Lung (tissue), 12 donors: ENCODE data around the gene TAGLN. TPM values are rescaled to one million over a fixed set of nuclear protein-coding genes. Genes with fewer than 3 reads are reported as not detected.

Source experiments
- ATAC-seq: fragments of 200-7000 bp; cut with Tn5 transposase; one replicate; pipeline ENCODE4 v1.9.1; 2020; ENCODE audit warnings: moderate number of reproducible peaks; ENCODE audit not compliant: insufficient read depth, low FRiP score
- DNase-seq, 3 donors: peaks; one replicate each; pipeline ENCODE4 v3.0.0-alpha.2; 2013 to 2017
- H3K27ac ChIP-seq, 2 donors: one replicate each; pipeline ENCODE4 v1.5.1; 2013; ENCODE audit warnings: mild to moderate bottlenecking in 2 of 2, moderate library complexity in 2 of 2, control low read depth in 1 of 2, inconsistent platforms in 1 of 2, low read depth in 1 of 2, low read length in 1 of 2
- H3K27me3 ChIP-seq, 3 donors: one replicate each; pipeline ENCODE4 v1.5.1; 2013; ENCODE audit warnings: low read length in 2 of 3; ENCODE audit not compliant: control insufficient read depth in 3 of 3, insufficient read depth in 3 of 3
- H3K36me3 ChIP-seq, 4 donors: one replicate each; pipeline ENCODE4 v1.5.1; 2013; ENCODE audit warnings: low read length in 4 of 4, mild to moderate bottlenecking in 1 of 4, moderate library complexity in 1 of 4; ENCODE audit not compliant: control insufficient read depth in 4 of 4, insufficient read depth in 4 of 4
- H3K4me1 ChIP-seq, 5 donors: one replicate each; pipeline ENCODE4 v1.5.1; 2013; ENCODE audit warnings: low read length in 5 of 5, mild to moderate bottlenecking in 2 of 5, moderate library complexity in 1 of 5; ENCODE audit not compliant: control insufficient read depth in 5 of 5, insufficient read depth in 5 of 5
- H3K4me3 ChIP-seq: one replicate; pipeline ENCODE4 v1.5.1; 2013; ENCODE audit warnings: mild to moderate bottlenecking, control low read depth, moderate library complexity
- H3K9ac ChIP-seq, 2 donors: one replicate each; pipeline ENCODE4 v1.5.1; 2013; ENCODE audit warnings: low read length in 2 of 2, control low read depth in 1 of 2; ENCODE audit not compliant: insufficient read depth in 1 of 2
- H3K9me3 ChIP-seq, 4 donors: one replicate each; pipeline ENCODE4 v1.5.1; 2013; ENCODE audit warnings: low read length in 3 of 4, mild to moderate bottlenecking in 1 of 4, moderate library complexity in 1 of 4; ENCODE audit not compliant: control insufficient read depth in 4 of 4, insufficient read depth in 3 of 4
- WGBS, 2 donors: extraction: QIAGEN DNeasy Blood & Tissue Kit; methylation state at CpG; one replicate each; pipeline ENCODE4 v1.1.7; 2013; 5-methylcytosine and 5-hydroxymethylcytosine counted together
- polyA plus RNA-seq, 2 donors: library from polyadenylated mRNA; stranded (reverse); fragments of 200-250 nt; gene quantifications; one replicate each; pipeline ENCODE4 v1.2.1, GENCODE V29; 2013
- total RNA-seq, 2 donors: library from RNA; depleted of rRNA in 1 of 2; stranded (reverse); fragments of >200 nt in 1 of 2; gene quantifications; one replicate each; pipeline ENCODE4 v1.2.1, GENCODE V29; 2014 to 2021
- TF ChIP-seq, protein P1 (sequence below): IDR thresholded peaks from 2 replicates; pipeline ENCODE4 v1.5.1; 2012; ENCODE audit warnings: mild to moderate bottlenecking; ENCODE audit errors: control extremely low read depth, extremely low read depth
- donor health status: control.
- donor health status: control.
- donor health status: Bipolar disorder and iron deficiency.
- donor health status: healthy.
- donor health status: DM: yes; HTN: yes; CAD: no.

The TAGLN gene
- total and polyA plus RNA-seq, 4 donors = 172 to 683 (median 519) TPM

DNA sequence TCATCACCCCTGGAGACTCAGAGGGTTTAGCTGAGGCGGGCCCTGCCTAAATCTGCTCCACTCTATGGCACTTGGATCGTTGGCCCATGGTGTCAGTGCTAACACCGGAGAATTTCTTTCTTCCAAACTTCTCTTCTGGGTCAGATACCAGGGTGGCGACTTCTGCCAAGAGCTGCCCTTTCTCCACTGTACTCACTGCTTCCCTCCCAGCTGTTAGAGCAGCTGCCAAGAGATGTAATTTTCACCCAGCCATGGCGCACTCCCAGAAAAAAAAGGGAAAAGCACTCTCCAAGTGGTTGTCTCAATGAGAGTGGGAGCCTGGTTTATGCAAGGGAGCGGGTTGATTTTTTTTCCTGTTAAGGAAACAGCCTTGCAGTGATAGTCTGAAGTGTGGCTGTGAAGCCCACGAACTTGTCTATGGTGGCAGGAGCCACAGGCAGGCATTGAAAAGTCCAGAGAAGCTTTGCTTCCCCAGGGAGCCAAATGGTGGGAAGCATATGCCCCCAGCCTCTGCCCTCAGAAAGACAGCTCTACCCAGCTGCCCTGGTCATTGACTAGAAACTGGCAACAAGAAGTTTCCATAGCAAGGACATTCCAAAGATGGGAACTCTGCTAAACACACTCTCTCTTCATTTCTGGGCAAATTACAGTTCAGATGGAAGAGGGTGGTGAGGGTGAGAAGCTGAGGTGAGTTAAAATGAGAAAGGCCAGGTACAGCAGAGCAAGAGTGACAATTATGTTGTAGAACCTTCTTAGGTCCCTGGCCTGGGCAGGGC, 22.0 kb downstream of the TAGLN start:
- H3K9me3 ChIP-seq = no peaks in the 10 kb centered on the region
- peak overlapping the region; percentile 37 to 66 for H3K27ac ChIP-seq
- TF ChIP-seq, protein P1, sequence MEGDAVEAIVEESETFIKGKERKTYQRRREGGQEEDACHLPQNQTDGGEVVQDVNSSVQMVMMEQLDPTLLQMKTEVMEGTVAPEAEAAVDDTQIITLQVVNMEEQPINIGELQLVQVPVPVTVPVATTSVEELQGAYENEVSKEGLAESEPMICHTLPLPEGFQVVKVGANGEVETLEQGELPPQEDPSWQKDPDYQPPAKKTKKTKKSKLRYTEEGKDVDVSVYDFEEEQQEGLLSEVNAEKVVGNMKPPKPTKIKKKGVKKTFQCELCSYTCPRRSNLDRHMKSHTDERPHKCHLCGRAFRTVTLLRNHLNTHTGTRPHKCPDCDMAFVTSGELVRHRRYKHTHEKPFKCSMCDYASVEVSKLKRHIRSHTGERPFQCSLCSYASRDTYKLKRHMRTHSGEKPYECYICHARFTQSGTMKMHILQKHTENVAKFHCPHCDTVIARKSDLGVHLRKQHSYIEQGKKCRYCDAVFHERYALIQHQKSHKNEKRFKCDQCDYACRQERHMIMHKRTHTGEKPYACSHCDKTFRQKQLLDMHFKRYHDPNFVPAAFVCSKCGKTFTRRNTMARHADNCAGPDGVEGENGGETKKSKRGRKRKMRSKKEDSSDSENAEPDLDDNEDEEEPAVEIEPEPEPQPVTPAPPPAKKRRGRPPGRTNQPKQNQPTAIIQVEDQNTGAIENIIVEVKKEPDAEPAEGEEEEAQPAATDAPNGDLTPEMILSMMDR = no peak
- H3K4me1 ChIP-seq = peaks cover 0 to 20% (median 6%) of the 10 kb centered on the region in 5 donors
- peaks cover 20 to 58% (median 34%) of the 10 kb centered on the region in 4 donors for H3K36me3 ChIP-seq
- DNase-seq (peak in 2 of 3 donors; percentile 54 to 63), ATAC-seq (no peak)
- no peak overlapping the region for H3K4me3 ChIP-seq
- H3K9ac ChIP-seq = no peak overlapping the region
- 78 to 79% methylated on average over 7 of the region's 7 CpGs for WGBS, 2 donors
- H3K27me3 ChIP-seq = no peaks in the 10 kb centered on the region

GRCh38 chr11:117221775-117222517, 22.8 kb downstream of the TAGLN start:
- Histone ChIP-seq H3K9ac (no peak overlapping the region), H3K9me3 (no peaks in the 10 kb centered on the region), H3K36me3 (peaks cover 21 to 57% (median 33%) of the 10 kb centered on the region in 4 donors), H3K27me3 (no peaks in the 10 kb centered on the region), H3K4me1 (peaks cover 0 to 20% (median 6%) of the 10 kb centered on the region in 5 donors), H3K27ac (peak overlapping the region; percentile 37 to 66), H3K4me3 (no peak overlapping the region)
- TF ChIP-seq, protein P1 = no peak
- DNase-seq = peak in 1 of 3 donors; percentile 60
- WGBS, 2 donors = 74 to 86% methylated on average over 7 of the region's 7 CpGs
- no peak for ATAC-seq

GRCh38 chr11:117222991-117223740, 24.0 kb downstream of the TAGLN start:
- Histone ChIP-seq H3K36me3 (peaks cover 17 to 52% (median 29%) of the 10 kb centered on the region in 4 donors), H3K27ac (no peak overlapping the region), H3K27me3 (no peaks in the 10 kb centered on the region), H3K4me3 (no peak overlapping the region), H3K9ac (no peak overlapping the region), H3K9me3 (no peaks in the 10 kb centered on the region), H3K4me1 (peaks cover 0 to 20% (median 6%) of the 10 kb centered on the region in 5 donors)
- no peak for DNase-seq
- ATAC-seq = no peak
- TF ChIP-seq, protein P1 = no peak
- WGBS, 2 donors = 96 to 98% methylated on average over 14 of the region's 14 CpGs
